HG03432 (cell line): ENCODE measurements around the gene ARPIN.
"Not testable (repeated sequence)": the region's sequence is repeated elsewhere in the genome, so short reads cannot be mapped to it uniquely, and the experiment has no call there.

Source experiments
- ATAC-seq: cut with Tn5 transposase; IDR thresholded peaks from one replicate; pipeline ENCODE4 v1.9.1; 2021; ENCODE audit warnings: mild to moderate bottlenecking, moderate library complexity; ENCODE audit not compliant: unreplicated experiment

Gene ARPIN

DNA sequence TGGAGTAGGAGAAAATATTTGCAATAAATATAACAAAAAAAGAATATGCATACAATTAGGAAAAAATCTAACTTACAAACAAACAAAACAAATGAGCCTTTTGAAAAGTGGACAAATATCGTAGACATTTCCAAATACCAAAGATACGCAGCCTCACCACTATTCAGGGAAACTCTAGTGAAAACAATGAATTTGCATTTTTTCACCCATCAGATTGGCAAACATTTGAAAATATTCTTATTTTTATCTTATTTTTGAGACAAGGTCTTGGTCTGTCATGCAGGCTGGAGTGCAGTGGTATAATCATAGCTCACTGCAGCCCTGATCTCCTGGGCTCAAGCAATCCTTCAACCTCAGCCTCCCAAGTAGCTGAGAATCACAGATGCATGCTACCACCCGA is 34.4 kb downstream of the ARPIN start:
- no peak for ATAC-seq

DNA sequence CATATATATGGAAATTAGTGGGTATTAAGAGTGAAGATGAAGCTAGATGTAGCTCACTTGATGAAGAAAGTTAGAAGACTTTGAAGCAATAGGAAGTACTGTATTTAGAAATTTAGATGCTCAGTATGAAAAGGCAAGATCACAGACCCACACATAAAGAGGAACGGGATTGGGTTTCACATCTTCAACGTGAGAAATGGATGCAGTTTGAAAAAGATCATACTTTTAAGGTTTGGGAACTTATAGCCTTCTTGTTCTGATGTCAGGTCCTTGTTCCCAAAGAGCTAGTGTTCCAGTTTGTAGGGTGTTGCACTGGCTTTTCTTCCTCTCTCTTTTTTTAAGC is 35.7 kb downstream of the ARPIN start:
- ATAC-seq = no peak

DNA sequence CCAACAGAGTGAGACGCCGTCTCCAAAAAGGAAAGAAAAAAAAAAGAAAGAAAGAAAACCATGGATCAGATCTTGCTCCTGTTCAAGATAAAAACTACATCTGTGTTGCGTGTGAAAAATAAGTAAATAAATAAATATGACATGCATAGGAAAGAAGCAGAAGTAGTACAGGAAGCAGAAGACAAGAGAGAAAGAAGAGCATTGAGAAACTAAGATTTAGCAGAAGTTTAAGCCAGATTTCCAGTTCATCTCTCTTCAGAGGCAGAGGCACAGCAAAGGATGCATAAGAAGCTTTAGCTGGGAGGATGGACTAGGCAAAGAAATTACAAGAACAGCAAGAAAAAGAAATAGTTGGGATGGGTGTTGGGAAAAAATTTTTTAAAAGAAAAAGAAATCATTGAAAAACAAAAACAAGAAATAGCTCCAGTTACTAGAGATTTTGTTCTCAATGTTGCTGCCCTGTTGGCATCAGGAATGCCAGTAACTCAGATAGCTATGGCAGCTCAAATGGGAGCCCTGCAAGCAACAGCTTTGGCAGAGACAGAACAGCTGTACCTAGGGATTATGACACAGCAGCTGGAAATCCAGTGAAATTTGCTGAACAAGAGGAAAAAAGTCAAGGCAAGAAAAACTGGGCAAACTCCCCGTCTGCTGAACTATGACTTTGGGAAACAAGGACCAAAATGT is 36.2 kb downstream of the ARPIN start:
- no peak for ATAC-seq

- ATAC-seq = no peak
Observed at GRCh38 chr15:89875741-89876140, 37.0 kb downstream of the ARPIN start.

DNA sequence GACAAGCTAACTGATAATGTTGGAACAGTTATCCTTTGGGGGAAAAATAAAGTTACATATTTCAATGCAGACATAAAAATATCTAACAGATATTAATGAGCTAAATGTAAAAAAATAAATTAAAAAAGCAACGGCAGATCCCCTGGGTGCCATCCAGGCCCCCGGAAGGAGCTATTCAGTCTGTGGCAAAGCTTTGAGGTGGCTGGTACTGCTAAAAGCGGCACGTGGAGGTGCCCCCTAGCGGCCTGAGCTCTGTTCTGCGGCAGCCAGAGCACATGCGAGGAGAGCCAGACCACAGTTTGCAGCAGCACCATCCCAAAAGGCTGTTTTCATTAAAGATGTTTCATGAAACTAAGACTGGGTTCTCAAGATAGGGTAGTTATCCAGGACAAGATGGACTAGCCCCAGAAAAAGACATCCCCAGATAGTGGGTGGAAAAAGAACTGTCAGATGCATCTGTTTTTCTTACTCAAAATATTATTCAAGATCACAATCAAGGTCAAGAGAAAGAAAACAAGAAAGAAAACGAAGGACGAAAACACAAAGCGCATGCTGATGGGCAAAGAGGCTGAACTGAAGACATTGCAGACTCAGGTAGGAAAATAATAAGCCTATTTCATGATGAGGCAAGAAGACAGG is 37.7 kb downstream of the ARPIN start:
- ATAC-seq = peak; percentile 81

GRCh38 chr15:89870688-89871288 is 42.0 kb downstream of the ARPIN start:
- no peak for ATAC-seq

DNA sequence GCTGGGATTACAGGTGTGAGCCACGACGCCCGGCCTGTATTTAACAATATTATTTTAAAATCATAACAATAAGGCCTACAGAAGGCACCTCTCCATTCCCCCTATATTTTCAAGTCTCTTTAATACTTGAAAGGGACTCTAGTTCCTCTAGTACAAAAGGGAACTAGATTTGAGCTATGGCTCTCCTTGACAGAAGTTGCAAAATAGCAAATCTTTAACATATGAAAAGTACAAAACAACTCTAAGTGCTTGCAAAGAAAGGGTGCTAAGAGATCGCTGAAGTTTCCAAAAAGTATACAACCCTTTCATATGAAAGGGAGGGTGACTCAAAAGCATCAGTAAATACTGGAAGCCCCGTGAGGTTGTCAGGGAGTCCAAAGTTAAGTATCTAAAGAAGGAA is 42.7 kb downstream of the ARPIN start:
- ATAC-seq = no peak

DNA sequence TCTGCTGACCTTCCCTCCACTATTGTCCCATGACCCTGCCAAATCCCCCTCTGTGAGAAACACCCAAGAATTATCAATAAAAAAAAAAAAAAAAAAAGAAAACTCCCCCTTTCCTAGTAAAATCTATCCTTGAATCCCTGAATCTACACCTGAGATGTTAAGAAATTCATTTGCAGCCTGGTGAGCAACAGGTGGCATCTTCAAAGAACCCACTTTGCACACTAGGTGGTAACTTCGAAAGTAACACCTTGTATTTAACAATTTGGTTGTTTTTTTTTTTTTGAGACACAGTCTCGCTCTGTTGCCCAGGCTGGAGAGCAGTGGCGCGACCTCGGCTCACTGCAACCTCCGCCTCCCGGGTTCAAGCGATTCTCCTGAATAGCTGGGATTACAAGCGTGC is 43.3 kb downstream of the ARPIN start:
- ATAC-seq = not testable (repeated sequence)

GRCh38 chr15:89864958-89865739 is 47.6 kb downstream of the ARPIN start:
- ATAC-seq = no peak

DNA sequence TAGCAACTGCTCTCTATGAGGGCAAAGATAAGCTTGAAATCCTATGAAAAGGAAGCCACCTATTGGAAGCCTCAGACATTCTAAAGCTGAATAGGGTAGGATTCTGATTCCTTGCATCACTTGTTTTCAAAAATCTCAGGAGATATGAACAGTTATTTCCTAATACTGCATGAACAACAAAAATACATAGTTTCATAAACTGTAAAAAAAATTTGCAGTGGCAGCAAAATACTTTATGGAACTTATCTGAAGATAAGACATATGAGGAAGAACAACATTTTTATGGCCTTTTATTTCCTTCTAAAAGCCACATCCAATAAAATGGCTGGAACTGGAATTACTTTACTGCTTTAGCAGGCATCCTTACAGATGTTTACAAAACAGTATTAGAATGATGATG is 48.8 kb downstream of the ARPIN start:
- no peak for ATAC-seq

DNA sequence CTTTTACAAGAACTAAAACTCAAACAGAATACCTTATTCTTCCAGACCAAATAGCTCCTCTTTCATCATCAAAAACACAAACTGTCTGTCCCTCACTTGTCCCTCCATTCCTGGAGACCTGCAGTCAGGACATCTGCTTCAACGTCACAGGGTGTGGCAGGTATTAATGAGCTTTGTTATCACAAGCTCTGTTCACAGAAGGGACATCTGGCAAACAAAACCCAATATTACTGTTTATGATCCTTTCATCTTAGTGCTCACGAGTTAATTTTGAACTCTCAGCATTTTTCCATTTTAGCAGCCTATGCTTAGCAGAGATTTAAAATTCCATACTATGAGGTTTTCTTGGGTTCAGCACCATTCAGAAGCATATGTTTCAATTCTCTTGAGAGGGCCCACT is 51.9 kb downstream of the ARPIN start:
- ATAC-seq = no peak

DNA sequence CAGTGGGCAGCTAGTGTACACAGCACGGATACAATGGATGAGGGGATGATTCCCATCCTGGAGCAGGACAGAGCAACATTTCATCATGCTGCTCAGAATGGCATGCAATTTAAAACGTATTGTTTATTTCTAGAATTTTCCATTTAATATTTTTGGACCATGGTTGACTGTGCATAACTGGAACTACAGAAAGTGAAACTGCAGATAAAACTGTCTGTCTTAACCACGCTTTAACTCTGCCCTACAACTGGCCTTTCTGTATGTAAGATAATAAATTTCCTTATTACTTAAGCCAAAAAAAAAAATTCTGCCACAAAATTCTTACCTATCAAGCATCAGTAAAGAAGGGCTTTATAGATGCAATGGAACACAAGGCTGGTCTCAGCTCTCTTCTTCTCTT is 52.3 kb downstream of the ARPIN start:
- ATAC-seq = no peak

DNA sequence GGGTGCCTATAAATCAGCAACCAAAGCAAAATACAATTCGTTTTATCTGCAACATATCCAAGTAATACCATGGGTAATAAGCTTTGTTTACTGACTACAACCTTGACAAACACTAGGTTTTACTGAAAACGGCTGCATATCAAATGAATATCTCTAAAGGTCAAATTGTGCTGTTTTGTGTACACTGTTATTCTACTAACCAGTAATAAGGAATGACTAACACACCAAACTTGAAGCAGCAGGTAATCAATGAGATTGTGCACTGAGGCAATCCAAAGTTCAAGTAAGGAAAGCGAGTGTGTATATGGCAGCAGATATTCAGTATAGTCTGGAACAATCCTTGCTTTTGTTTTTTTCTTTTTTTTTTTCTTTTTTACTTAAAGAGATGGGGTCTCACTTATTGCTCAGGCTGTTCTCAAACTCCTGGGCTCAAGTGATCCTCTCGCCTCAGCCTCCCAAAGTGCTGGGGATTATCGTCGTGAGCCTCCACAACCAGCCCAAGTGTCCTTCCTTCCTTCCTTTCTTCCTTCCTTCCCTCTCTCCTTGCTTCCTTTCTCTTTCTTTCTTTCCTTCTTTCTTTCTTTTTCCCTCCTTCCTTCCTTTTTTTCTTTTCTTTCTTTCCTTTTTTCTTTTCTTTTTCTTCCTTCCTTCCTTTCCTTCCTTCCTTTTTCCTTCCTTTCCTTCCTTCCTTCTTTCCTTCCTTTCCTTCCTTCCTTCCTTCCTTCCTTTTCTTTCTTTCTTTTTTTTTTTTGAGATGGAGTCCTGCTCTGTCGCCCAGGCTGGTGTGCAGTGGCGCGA is 53.9 kb downstream of the ARPIN start:
- no peak for ATAC-seq

- no peak for ATAC-seq
Observed at GRCh38 chr15:89857673-89858072, 55.1 kb downstream of the ARPIN start.

GRCh38 chr15:89855948-89856347 is 56.8 kb downstream of the ARPIN start:
- ATAC-seq = no peak

DNA sequence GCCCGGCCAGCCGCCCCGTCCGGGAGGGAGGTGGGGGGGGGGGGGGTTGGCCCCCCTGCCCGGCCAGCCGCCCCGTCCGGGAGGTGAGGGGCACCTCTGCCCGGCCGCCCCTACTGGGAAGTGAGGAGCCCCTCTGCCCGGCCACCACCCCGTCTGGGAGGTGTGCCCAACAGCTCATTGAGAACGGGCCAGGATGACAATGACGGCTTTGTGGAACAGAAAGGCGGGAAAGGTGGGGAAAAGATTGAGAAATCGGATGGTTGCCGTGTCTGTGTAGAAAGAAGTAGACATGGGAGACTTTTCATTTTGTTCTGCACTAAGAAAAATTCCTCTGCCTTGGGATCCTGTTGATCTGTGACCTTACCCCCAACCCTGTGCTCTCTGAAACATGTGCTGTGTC is 57.9 kb downstream of the ARPIN start:
- ATAC-seq = not testable (repeated sequence)

DNA sequence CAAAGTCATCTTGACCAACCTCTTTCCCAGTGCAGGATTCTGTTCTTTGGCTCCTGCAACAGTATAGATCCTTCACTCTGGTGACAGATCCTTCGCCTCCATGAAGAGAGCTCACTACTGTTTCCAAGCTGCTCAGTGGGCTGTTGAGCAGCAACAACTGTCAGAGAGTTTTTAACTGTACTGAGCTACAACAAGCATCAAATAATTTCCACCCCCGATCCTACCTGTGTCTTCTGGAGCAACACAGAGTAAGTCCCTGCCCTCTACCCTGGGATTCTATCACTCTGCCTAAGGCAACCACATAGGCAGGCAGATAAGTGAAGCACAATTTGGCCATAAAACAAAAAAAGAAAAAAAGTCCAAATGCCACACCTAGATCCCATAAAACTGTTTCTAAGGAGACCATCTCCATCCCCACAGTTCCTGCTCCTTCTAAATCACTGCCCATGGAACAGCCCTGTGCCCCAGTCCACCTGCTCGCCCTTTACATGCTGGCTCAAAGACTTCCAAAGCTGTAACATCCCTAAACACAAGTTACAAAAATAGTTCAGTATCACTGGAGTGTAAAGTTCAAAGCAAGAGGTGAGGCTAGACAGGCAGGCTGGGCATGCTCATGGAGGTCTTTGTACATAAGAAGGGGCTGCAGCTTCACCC is 60.3 kb downstream of the ARPIN start:
- ATAC-seq = no peak

DNA sequence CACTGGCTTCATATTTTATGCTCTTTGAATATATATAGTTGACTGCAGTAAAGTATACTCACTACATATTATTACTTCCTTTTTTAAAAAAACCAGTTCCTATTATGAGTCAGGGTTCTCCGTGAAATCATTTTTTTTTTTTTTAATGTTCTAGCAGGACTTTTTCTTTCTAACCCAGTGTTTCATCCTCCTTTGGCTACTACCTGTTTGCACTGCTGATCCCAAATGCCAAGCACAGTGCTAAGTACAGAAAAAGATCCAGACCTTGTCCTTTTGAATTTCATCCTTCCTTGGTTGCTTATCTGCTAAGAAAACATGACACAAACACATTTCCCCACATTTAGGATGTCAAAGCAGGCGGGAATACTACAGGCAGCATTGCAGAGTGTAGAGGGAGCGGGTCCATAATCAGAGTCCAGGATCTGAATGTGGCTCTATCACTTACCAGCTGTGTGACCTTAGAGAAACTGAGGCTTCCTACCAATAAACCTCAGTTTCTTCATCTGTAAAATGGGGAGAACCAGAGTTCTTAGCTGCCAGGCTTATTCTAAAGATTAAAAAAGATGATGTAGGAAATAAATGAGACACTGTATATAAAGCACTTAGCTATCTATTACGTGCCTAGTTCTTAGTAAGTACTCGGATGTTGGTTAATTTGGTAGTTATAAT is 60.9 kb downstream of the ARPIN start:
- peak; percentile 76 for ATAC-seq

GRCh38 chr15:89848970-89849292 is 63.8 kb downstream of the ARPIN start:
- no peak for ATAC-seq

DNA sequence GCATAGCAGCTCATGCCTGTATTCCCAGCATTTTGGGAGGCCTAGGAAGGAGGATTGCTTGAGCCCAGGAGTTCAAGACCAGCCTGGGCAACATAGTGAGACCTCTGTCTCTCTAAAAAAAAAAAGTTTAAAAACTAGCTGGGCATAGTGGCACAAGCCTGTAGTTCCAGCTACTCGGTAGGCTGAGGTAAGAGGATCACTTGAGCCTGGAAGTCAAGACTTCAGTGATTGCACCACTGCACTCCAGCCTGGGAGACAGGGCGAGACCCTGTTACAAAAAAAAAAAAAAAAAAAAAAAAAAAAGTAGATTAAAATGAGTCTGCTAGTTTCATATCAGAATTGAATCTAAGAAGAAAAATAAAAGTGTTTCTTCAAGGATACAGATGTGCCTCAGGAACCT is 65.7 kb downstream of the ARPIN start:
- no peak for ATAC-seq
